D341Med (cell line): ENCODE results near the gene SPAG8.

Source experiments
- DNase-seq: peaks from one replicate; pipeline ENCODE4 v3.0.0; 2012; ENCODE audit warnings: low spot score

Gene SPAG8

GRCh38 chr9:35808433-35808832, 3.6 kb downstream of the SPAG8 start:
- DNase-seq = no peak

GRCh38 chr9:35806101-35806500, 6.0 kb downstream of the SPAG8 start:
- DNase-seq = no peak

- no peak for DNase-seq
Measured at GRCh38 chr9:35801328-35802128, 10.5 kb downstream of the SPAG8 start.

GRCh38 chr9:35800530-35800929, 11.5 kb downstream of the SPAG8 start:
- DNase-seq = no peak

- DNase-seq = no peak
Measured at GRCh38 chr9:35798658-35799374, 13.2 kb downstream of the SPAG8 start.

- DNase-seq = no peak
Measured at GRCh38 chr9:35797311-35798109, 14.6 kb downstream of the SPAG8 start.

GRCh38 chr9:35795695-35796094, 16.4 kb downstream of the SPAG8 start:
- DNase-seq = no peak

- DNase-seq = no peak
Measured at GRCh38 chr9:35793461-35793860, 18.6 kb downstream of the SPAG8 start.

- DNase-seq = no peak
Measured at GRCh38 chr9:35792826-35793225, 19.2 kb downstream of the SPAG8 start.

GRCh38 chr9:35792024-35792813, 19.8 kb downstream of the SPAG8 start:
- no peak for DNase-seq

- no peak for DNase-seq
Measured at GRCh38 chr9:35791297-35791921, 20.7 kb downstream of the SPAG8 start, which contains the start of gene NPR2. NPR2 (plus strand) TSS chr9:35791591; CDS start chr9:35792409, 818 bp downstream.

- DNase-seq = peak; percentile 90
Measured at GRCh38 chr9:35790385-35791296, 21.4 kb downstream of the SPAG8 start.

GRCh38 chr9:35790025-35790384, 22.1 kb downstream of the SPAG8 start:
- DNase-seq = no peak

GRCh38 chr9:35789541-35789940, 22.5 kb downstream of the SPAG8 start:
- no peak for DNase-seq

- DNase-seq = no peak
Measured at GRCh38 chr9:35783418-35783817, 28.6 kb downstream of the SPAG8 start.

- no peak for DNase-seq
Measured at GRCh38 chr9:35781066-35781465, 31.0 kb downstream of the SPAG8 start.

- no peak for DNase-seq
Measured at GRCh38 chr9:35778496-35778895, 33.6 kb downstream of the SPAG8 start.

- no peak for DNase-seq
Measured at GRCh38 chr9:35776018-35776417, 36.0 kb downstream of the SPAG8 start.

- DNase-seq = no peak
Measured at GRCh38 chr9:35774907-35775635, 37.0 kb downstream of the SPAG8 start.

- DNase-seq = no peak
Measured at GRCh38 chr9:35771943-35772342, 40.1 kb downstream of the SPAG8 start.
